H9 (cell line): Measurements from ENCODE around the gene CYB5B. TPM values are rescaled to one million over a fixed set of nuclear protein-coding genes. Genes with fewer than 3 reads are reported as not detected.

Source experiments
- DNase-seq: peaks from one replicate; pipeline ENCODE4 v3.0.0-alpha.2; 2017
- H2AFZ ChIP-seq: one replicate; pipeline ENCODE4 v1.6.1; 2013; ENCODE audit warnings: mild to moderate bottlenecking, low read length, control low read depth, moderate library complexity
- H2AK5ac ChIP-seq: 2 replicates; pipeline ENCODE4 v1.6.1; 2013; ENCODE audit warnings: low read length, control low read depth, mixed read lengths; ENCODE audit not compliant: insufficient read length
- H2BK120ac ChIP-seq: one replicate; pipeline ENCODE4 v1.6.1; 2013; ENCODE audit warnings: low read depth, mild to moderate bottlenecking, low read length, control low read depth, inconsistent platforms; ENCODE audit not compliant: poor library complexity, severe bottlenecking
- H2BK12ac ChIP-seq: 2 replicates; pipeline ENCODE4 v1.6.1; 2013; ENCODE audit warnings: low read length, control low read depth, mixed read lengths, low read depth; ENCODE audit not compliant: insufficient read length
- H2BK15ac ChIP-seq: 2 replicates; pipeline ENCODE4 v1.6.1; 2013; ENCODE audit warnings: low read depth, low read length, control low read depth
- H2BK20ac ChIP-seq: one replicate; pipeline ENCODE4 v1.6.1; 2013; ENCODE audit warnings: low read depth, mild to moderate bottlenecking, low read length, control low read depth, inconsistent platforms; ENCODE audit not compliant: poor library complexity, severe bottlenecking
- H2BK5ac ChIP-seq: 2 replicates; pipeline ENCODE4 v1.6.1; 2013; ENCODE audit warnings: low read length, control low read depth, mixed read lengths; ENCODE audit not compliant: insufficient read length
- H3K14ac ChIP-seq: 2 replicates; pipeline ENCODE4 v1.6.1; 2013; ENCODE audit warnings: low read length, control low read depth; ENCODE audit not compliant: insufficient read depth
- H3K18ac ChIP-seq: 2 replicates; pipeline ENCODE4 v1.6.1; 2013; ENCODE audit warnings: low read depth, mild to moderate bottlenecking, mixed read lengths, low read length, control low read depth; ENCODE audit not compliant: insufficient read length
- H3K23ac ChIP-seq: 2 replicates; pipeline ENCODE4 v1.6.1; 2013; ENCODE audit warnings: low read length, control low read depth, mixed read lengths, low read depth; ENCODE audit not compliant: insufficient read length
- H3K23me2 ChIP-seq: 2 replicates; pipeline ENCODE4 v1.6.1; 2013; ENCODE audit warnings: low read depth, mild to moderate bottlenecking, mixed read lengths, low read length, control low read depth; ENCODE audit not compliant: insufficient read length, poor library complexity, severe bottlenecking
- H3K27ac ChIP-seq: 2 replicates; pipeline ENCODE4 v1.5.1; 2013; ENCODE audit warnings: low read length, control low read depth, mixed read lengths, low read depth; ENCODE audit not compliant: insufficient read length
- H3K27me3 ChIP-seq: 2 replicates; pipeline ENCODE4 v1.6.1; 2013; ENCODE audit warnings: low read length, control low read depth, inconsistent platforms; ENCODE audit not compliant: insufficient read depth
- H3K4ac ChIP-seq: 2 replicates; pipeline ENCODE4 v1.6.1; 2013; ENCODE audit warnings: low read depth, mild to moderate bottlenecking, control low read depth, inconsistent platforms, low read length, moderate library complexity
- H3K4me1 ChIP-seq: 2 replicates; pipeline ENCODE4 v1.6.1; 2013; ENCODE audit warnings: low read length, control low read depth, inconsistent platforms; ENCODE audit not compliant: insufficient read depth
- H3K4me2 ChIP-seq: 2 replicates; pipeline ENCODE4 v1.6.1; 2013; ENCODE audit warnings: low read length, control low read depth, mixed read lengths; ENCODE audit not compliant: insufficient read length, insufficient read depth
- H3K56ac ChIP-seq: 2 replicates; pipeline ENCODE4 v1.6.1; 2013; ENCODE audit warnings: low read depth, mild to moderate bottlenecking, mixed read lengths, low read length, control low read depth; ENCODE audit not compliant: insufficient read length
- H3K79me1 ChIP-seq: 2 replicates; pipeline ENCODE4 v1.6.1; 2013; ENCODE audit warnings: low read depth, mild to moderate bottlenecking, moderate library complexity, low read length, control low read depth, inconsistent platforms; ENCODE audit not compliant: insufficient read depth, poor library complexity, severe bottlenecking
- H3K79me2 ChIP-seq: 2 replicates; pipeline ENCODE4 v1.6.1; 2013; ENCODE audit warnings: low read length, control low read depth, inconsistent platforms; ENCODE audit not compliant: insufficient read depth
- H3K9ac ChIP-seq: 2 replicates; pipeline ENCODE4 v1.6.1; 2013; ENCODE audit warnings: low read length, control low read depth, mixed read lengths; ENCODE audit not compliant: insufficient read length; ENCODE audit errors: extremely low read depth
- H3K9me3 ChIP-seq: one replicate; pipeline ENCODE4 v1.6.1; 2013; ENCODE audit warnings: low read depth, low read length, inconsistent platforms; ENCODE audit not compliant: control insufficient read depth
- H3T11ph ChIP-seq: one replicate; pipeline ENCODE4 v1.6.1; 2013; ENCODE audit warnings: mild to moderate bottlenecking, low read length, control low read depth, inconsistent platforms
- H4K20me1 ChIP-seq: one replicate; pipeline ENCODE4 v1.6.1; 2013; ENCODE audit not compliant: control insufficient read depth, insufficient read length, insufficient read depth
- H4K5ac ChIP-seq: 2 replicates; pipeline ENCODE4 v1.6.1; 2013; ENCODE audit warnings: low read depth, mild to moderate bottlenecking, mixed read lengths, low read length, control low read depth; ENCODE audit not compliant: insufficient read length
- H4K8ac ChIP-seq: replicated peaks from 2 replicates; pipeline ENCODE4 v1.6.1; 2013; ENCODE audit warnings: low read length, control low read depth, mixed read lengths, low read depth; ENCODE audit not compliant: insufficient read length
- H4K91ac ChIP-seq: 2 replicates; pipeline ENCODE4 v1.6.1; 2013; ENCODE audit warnings: low read depth, mild to moderate bottlenecking, moderate library complexity, mixed read lengths, low read length, control low read depth; ENCODE audit not compliant: insufficient read length
- H3K27ac Mint-ChIP-seq, 3 experiments: 2 replicates in 2 of 3; 3 replicates in 1 of 3; pipeline ENCODE4 v1.8.0; 2020 to 2021; ENCODE audit warnings: mixed read lengths in 3 of 3, mild to moderate bottlenecking in 1 of 3, moderate library complexity in 1 of 3
- H3K27me3 Mint-ChIP-seq: 2 replicates; pipeline ENCODE4 v1.8.0; 2021; ENCODE audit warnings: low read depth, mild to moderate bottlenecking, moderate library complexity, mixed read lengths
- H3K36me3 Mint-ChIP-seq, 3 experiments: 2 replicates in 2 of 3; 3 replicates in 1 of 3; pipeline ENCODE4 v1.8.0; 2020 to 2021; ENCODE audit warnings: low read depth in 3 of 3, mixed read lengths in 3 of 3; ENCODE audit not compliant: insufficient read depth in 1 of 3
- H3K4me1 Mint-ChIP-seq, 2 experiments: 2 replicates each; pipeline ENCODE4 v1.8.0; 2020; ENCODE audit warnings: mixed read lengths in 2 of 2
- H3K4me3 Mint-ChIP-seq, 2 experiments: 2 replicates in 1 of 2; 3 replicates in 1 of 2; pipeline ENCODE4 v1.8.0; 2020 to 2021; ENCODE audit warnings: mild to moderate bottlenecking in 2 of 2, mixed read lengths in 2 of 2, moderate library complexity in 1 of 2
- H3K9me3 Mint-ChIP-seq, 2 experiments: 2 replicates in 1 of 2; 3 replicates in 1 of 2; pipeline ENCODE4 v1.8.0; 2020; ENCODE audit warnings: mild to moderate bottlenecking in 2 of 2, mixed read lengths in 2 of 2, moderate library complexity in 1 of 2
- CTCF ChIP-seq: fragments of 200-600 bp; sonication (generic); conservative IDR thresholded peaks from 3 replicates; pipeline ENCODE4 v1.8.0; 2021; ENCODE audit warnings: antibody characterized with exemption, mild to moderate bottlenecking
- WGBS: extraction: QIAGEN DNeasy Blood & Tissue Kit; methylation state at CpG from one replicate; pipeline ENCODE4 v1.1.7; 2013; ENCODE audit warnings: missing lambda C conversion rate, low lambda C conversion rate, mixed read lengths; ENCODE audit not compliant: insufficient read length; ENCODE audit errors: extremely low coverage; 5-methylcytosine and 5-hydroxymethylcytosine counted together
- total RNA-seq: library from RNA; stranded (reverse); gene quantifications from 2 replicates; pipeline ENCODE4 v1.2.1, GENCODE V29; 2021

Gene CYB5B
- total RNA-seq, 1 experiment from 2014 or later, result 126 TPM

- TF ChIP-seq CTCF, result no peak
- H3K23ac ChIP-seq, result no peak overlapping the region
- no peak overlapping the region for H4K5ac ChIP-seq
- WGBS, result no CpG with 5 or more reads among the region's 16 CpGs
- no peak overlapping the region for H3K18ac ChIP-seq
- Mint-ChIP-seq H3K4me3 (no peak overlapping the region), H3K36me3 (no peaks in the 10 kb centered on the region), H3K4me1 (peaks cover 15 to 22% of the 10 kb centered on the region in 2 experiments), H3K27ac (0 out of 7 replicates have a peak overlapping the region, but pooled peaks of 1 of the 3 experiments have one; percentile 14), H3K9me3 (no peaks in the 10 kb centered on the region), H3K27me3 (no peaks in the 10 kb centered on the region; the same call in 1 of the 2 replicates)
- no peaks in the 10 kb centered on the region for H3K4me1 ChIP-seq
- no peak for DNase-seq
- H3K4me2 ChIP-seq, result no peak overlapping the region
- no peak overlapping the region for H2BK15ac ChIP-seq
- H3T11ph ChIP-seq, result no peak overlapping the region
- H2AFZ ChIP-seq, result no peak overlapping the region
- no peak overlapping the region; the same call in 1 of the 2 replicates for H3K14ac ChIP-seq
- no peak overlapping the region for H2AK5ac ChIP-seq
- no peaks in the 10 kb centered on the region for H3K27me3 ChIP-seq
- no peak overlapping the region for H2BK120ac ChIP-seq
- H3K9ac ChIP-seq, result no peak overlapping the region
- no peaks in the 10 kb centered on the region for H3K9me3 ChIP-seq
- no peak overlapping the region for H3K27ac ChIP-seq
- H2BK20ac ChIP-seq, result no peak overlapping the region
- no peak overlapping the region for H2BK12ac ChIP-seq
- no peak overlapping the region for H3K56ac ChIP-seq
- H2BK5ac ChIP-seq, result no peak overlapping the region
- H3K79me1 ChIP-seq, result no peaks in the 10 kb centered on the region
- no peaks in the 10 kb centered on the region for H4K20me1 ChIP-seq
- no peaks in the 10 kb centered on the region for H3K79me2 ChIP-seq
- no peak overlapping the region for H4K8ac ChIP-seq
- H4K91ac ChIP-seq, result no peak overlapping the region
- H3K23me2 ChIP-seq, result no peaks in the 10 kb centered on the region
- no peak overlapping the region for H3K4ac ChIP-seq
Observed at GRCh38 chr16:69497876-69498596, 73.6 kb downstream of the CYB5B start.
